PFSK-1 (cell line): ENCODE results near the gene RNF215.

Experiments
- POLR2AphosphoS5 ChIP-seq: IDR thresholded peaks from 2 replicates; pipeline ENCODE4 v1.6.1; 2012; ENCODE audit warnings: low read depth, mild to moderate bottlenecking, control low read depth, low read length, moderate library complexity
- SIN3A ChIP-seq: IDR thresholded peaks from 2 replicates; pipeline ENCODE4 v1.6.1; 2012; ENCODE audit warnings: mild to moderate bottlenecking, low read length, moderate library complexity, borderline replicate concordance; ENCODE audit not compliant: insufficient read depth
- TAF1 ChIP-seq: IDR thresholded peaks from 2 replicates; pipeline ENCODE4 v1.6.1; 2012; ENCODE audit warnings: low read length, control low read depth, borderline replicate concordance; ENCODE audit not compliant: insufficient read depth

GRCh38 chr22:30397656-30398635 lies 10.7 kb upstream of the RNF215 start:
- TF ChIP-seq POLR2AphosphoS5 = no peak
- TF ChIP-seq TAF1 = no peak
- no peak for TF ChIP-seq SIN3A
